ENCODE results near the gene USP22.
A peak's percentile ranks its signal among the peaks of the same experiment; 100 is the strongest.

The USP22 gene

GRCh38 chr17:20995873-20996723 is 46.7 kb downstream of the USP22 start:
- H3K4me3 ChIP-seq (ENCODE audit: low read length) = no peak overlapping the region
- TF ChIP-seq CTCF (conservative IDR thresholded peaks at IDR 0.05; ENCODE audit: low read length) = no peak
- no peak for DNase-seq (ENCODE audit: low read depth)

- no peak for DNase-seq (ENCODE audit: low read depth)
- no peak for TF ChIP-seq CTCF (conservative IDR thresholded peaks at IDR 0.05; ENCODE audit: low read length)
Observed at GRCh38 chr17:20995164-20995872, 47.5 kb downstream of the USP22 start.

GRCh38 chr17:20994779-20995149 is 48.0 kb downstream of the USP22 start:
- no peak for TF ChIP-seq CTCF (conservative IDR thresholded peaks at IDR 0.05; ENCODE audit: low read length)
- H3K4me3 ChIP-seq (ENCODE audit: low read length) = no peak overlapping the region
- DNase-seq (ENCODE audit: low read depth) = no peak

More at GRCh38 chr17:20995164-20995872, 47.5 kb downstream of the USP22 start:
- H3K4me3 ChIP-seq (ENCODE audit: low read length) = no peak overlapping the region

- no peak for DNase-seq (ENCODE audit: low read depth)
- TF ChIP-seq CTCF (conservative IDR thresholded peaks at IDR 0.05; ENCODE audit: low read length) = no peak
- no peak overlapping the region for H3K4me3 ChIP-seq (ENCODE audit: low read length)
Observed at GRCh38 chr17:20993863-20994778, 48.7 kb downstream of the USP22 start.

- DNase-seq (ENCODE audit: low read depth) = peak; percentile 62
- no peak overlapping the region for H3K4me3 ChIP-seq (ENCODE audit: low read length)
- TF ChIP-seq CTCF (conservative IDR thresholded peaks at IDR 0.05; ENCODE audit: low read length) = peak; percentile 99
Observed at GRCh38 chr17:20992987-20993862, 49.6 kb downstream of the USP22 start.

- no peak overlapping the region for H3K4me3 ChIP-seq (ENCODE audit: low read length)
- TF ChIP-seq CTCF (conservative IDR thresholded peaks at IDR 0.05; ENCODE audit: low read length) = no peak
- DNase-seq (ENCODE audit: low read depth) = no peak
Observed at GRCh38 chr17:20992416-20992815, 50.4 kb downstream of the USP22 start.
